ENCODE measurements around the gene SUSD5.

Gene SUSD5

GRCh38 chr3:33238923-33239322 is 20.3 kb upstream of the SUSD5 start:
- TF ChIP-seq CTCF (conservative IDR thresholded peaks at IDR 0.05; ENCODE audit: low read depth) = no peak
- CTCF ChIA-PET = interaction anchor here (0.6 kb wide), 1 partner anchor 41 kb away, joined by 3 read pairs; no protein-coding TSS in a partner anchor
- POLR2A ChIA-PET (ENCODE audit: low non-redundant PET) = no interaction called here
- H3K27ac ChIP-seq = no peak overlapping the region
- no peak for DNase-seq (ENCODE audit: low spot score)

- POLR2A ChIA-PET (ENCODE audit: low non-redundant PET) = no interaction called here
Measured at GRCh38 chr3:33237439-33237838, 18.8 kb upstream of the SUSD5 start.

GRCh38 chr3:33236005-33236404 is 17.4 kb upstream of the SUSD5 start:
- H3K27ac ChIP-seq = no peak overlapping the region
- POLR2A ChIA-PET (ENCODE audit: low non-redundant PET) = no interaction called here
- TF ChIP-seq CTCF (conservative IDR thresholded peaks at IDR 0.05; ENCODE audit: low read depth) = no peak
- CTCF ChIA-PET = no interaction called here
- no peak for DNase-seq (ENCODE audit: low spot score)

More at GRCh38 chr3:33237439-33237838, 18.8 kb upstream of the SUSD5 start:
- no peak for DNase-seq (ENCODE audit: low spot score)
- CTCF ChIA-PET = no interaction called here
- no peak overlapping the region for H3K27ac ChIP-seq
- no peak for TF ChIP-seq CTCF (conservative IDR thresholded peaks at IDR 0.05; ENCODE audit: low read depth)

- no peak for TF ChIP-seq CTCF (conservative IDR thresholded peaks at IDR 0.05; ENCODE audit: low read depth)
- no peak for DNase-seq (ENCODE audit: low spot score)
- H3K27ac ChIP-seq = no peak overlapping the region
- CTCF ChIA-PET = no interaction called here
- POLR2A ChIA-PET (ENCODE audit: low non-redundant PET) = no interaction called here
Measured at GRCh38 chr3:33233884-33234283, 15.3 kb upstream of the SUSD5 start.

GRCh38 chr3:33231756-33232465 is 13.3 kb upstream of the SUSD5 start:
- DNase-seq (ENCODE audit: low spot score) = no peak
- ChIA-PET POLR2A (ENCODE audit: low non-redundant PET) (no interaction called here), CTCF (no interaction called here)
- H3K27ac ChIP-seq = no peak overlapping the region
- no peak for TF ChIP-seq CTCF (conservative IDR thresholded peaks at IDR 0.05; ENCODE audit: low read depth)

GRCh38 chr3:33229947-33230346 is 11.3 kb upstream of the SUSD5 start:
- POLR2A ChIA-PET (ENCODE audit: low non-redundant PET) = no interaction called here
- TF ChIP-seq CTCF (conservative IDR thresholded peaks at IDR 0.05; ENCODE audit: low read depth) = no peak
- no peak for DNase-seq (ENCODE audit: low spot score)
- CTCF ChIA-PET = no interaction called here
- no peak overlapping the region for H3K27ac ChIP-seq
